Hepatocyte (in vitro differentiated cells): ENCODE measurements around the gene ZMAT3.

Experiments
- EZH2 ChIP-seq: fragments of 200-600 bp; sonication (generic); IDR thresholded peaks from 2 replicates; pipeline ENCODE4 v1.6.1; 2016; ENCODE audit warnings: antibody characterized with exemption, mild to moderate bottlenecking, borderline replicate concordance
- TF ChIP-seq, protein P1 (sequence below): fragments of 200-600 bp; sonication (generic); IDR thresholded peaks from 2 replicates; pipeline ENCODE4 v1.5.1; 2016; ENCODE audit warnings: antibody characterized with exemption, mild to moderate bottlenecking; ENCODE audit not compliant: poor library complexity

DNA sequence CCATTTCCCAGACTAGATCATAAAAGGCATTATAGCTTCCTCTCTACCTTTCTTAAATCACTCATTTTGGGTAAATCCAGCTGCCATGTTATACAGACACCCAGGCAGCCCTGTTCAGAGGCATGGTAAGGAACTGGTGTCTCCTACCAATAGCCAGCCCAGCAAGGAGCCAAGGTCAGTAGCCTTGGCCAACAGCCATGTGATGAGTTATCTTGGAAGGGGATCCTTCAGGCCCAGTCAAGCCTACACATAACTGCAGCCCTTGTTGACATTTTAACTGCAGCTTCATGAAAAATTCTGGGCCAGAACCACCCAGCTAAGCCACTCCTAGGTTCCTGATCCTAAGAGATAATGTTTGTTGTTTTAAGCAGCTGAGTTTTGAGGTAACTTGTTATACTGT is 29.0 kb upstream of the ZMAT3 start:
- TF ChIP-seq, protein P1, sequence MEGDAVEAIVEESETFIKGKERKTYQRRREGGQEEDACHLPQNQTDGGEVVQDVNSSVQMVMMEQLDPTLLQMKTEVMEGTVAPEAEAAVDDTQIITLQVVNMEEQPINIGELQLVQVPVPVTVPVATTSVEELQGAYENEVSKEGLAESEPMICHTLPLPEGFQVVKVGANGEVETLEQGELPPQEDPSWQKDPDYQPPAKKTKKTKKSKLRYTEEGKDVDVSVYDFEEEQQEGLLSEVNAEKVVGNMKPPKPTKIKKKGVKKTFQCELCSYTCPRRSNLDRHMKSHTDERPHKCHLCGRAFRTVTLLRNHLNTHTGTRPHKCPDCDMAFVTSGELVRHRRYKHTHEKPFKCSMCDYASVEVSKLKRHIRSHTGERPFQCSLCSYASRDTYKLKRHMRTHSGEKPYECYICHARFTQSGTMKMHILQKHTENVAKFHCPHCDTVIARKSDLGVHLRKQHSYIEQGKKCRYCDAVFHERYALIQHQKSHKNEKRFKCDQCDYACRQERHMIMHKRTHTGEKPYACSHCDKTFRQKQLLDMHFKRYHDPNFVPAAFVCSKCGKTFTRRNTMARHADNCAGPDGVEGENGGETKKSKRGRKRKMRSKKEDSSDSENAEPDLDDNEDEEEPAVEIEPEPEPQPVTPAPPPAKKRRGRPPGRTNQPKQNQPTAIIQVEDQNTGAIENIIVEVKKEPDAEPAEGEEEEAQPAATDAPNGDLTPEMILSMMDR, result no peak
- TF ChIP-seq EZH2, result no peak
